WTC11 (cell line): ENCODE measurements around the gene TUBB2B. TPM values are rescaled to one million over a fixed set of nuclear protein-coding genes. Genes with fewer than 3 reads are reported as not detected.

Source experiments
- ATAC-seq: fragments of 200-7000 bp; cut with Tn5 transposase; 2 replicates; pipeline ENCODE4 v1.10.0; 2021; ENCODE audit warnings: mild to moderate bottlenecking, moderate library complexity
- CTCF ChIA-PET: fragments of 300-600 bp; sonication (Branson Sonifier 250); formaldehyde crosslinking; loops from one replicate; lab custom pipeline; 2021; ENCODE audit warnings: antibody characterized with exemption; lab: Charles Lee
- POLR2A ChIA-PET: fragments of 350-600 bp; sonication (Branson Sonifier 250); formaldehyde crosslinking; loops from one replicate; lab custom pipeline; 2021; ENCODE audit warnings: antibody characterized with exemption; lab: Charles Lee
- DNase-seq: peaks from one replicate; pipeline ENCODE4 v3.0.0; 2021; ENCODE audit warnings: low spot score
- H3K27ac Mint-ChIP-seq: 2 replicates; pipeline ENCODE4 v1.8.0; 2021; ENCODE audit warnings: mixed read lengths
- H3K27me3 Mint-ChIP-seq: 2 replicates; pipeline ENCODE4 v1.8.0; 2021; ENCODE audit warnings: low read depth, mild to moderate bottlenecking, moderate library complexity, mixed read lengths
- H3K36me3 Mint-ChIP-seq: 2 replicates; pipeline ENCODE4 v1.8.0; 2021; ENCODE audit warnings: mixed read lengths
- H3K4me1 Mint-ChIP-seq: 2 replicates; pipeline ENCODE4 v1.8.0; 2022; ENCODE audit warnings: mixed read lengths
- H3K4me3 Mint-ChIP-seq: 2 replicates; pipeline ENCODE4 v1.8.0; 2021; ENCODE audit warnings: mild to moderate bottlenecking, moderate library complexity, mixed read lengths
- H3K9me3 Mint-ChIP-seq: 2 replicates; pipeline ENCODE4 v1.8.0; 2021; ENCODE audit warnings: mixed read lengths
- ATF1 ChIP-seq: sonication (generic); formaldehyde crosslinking; IDR thresholded peaks from 2 replicates; pipeline ENCODE4 v1.8.1; 2023; ENCODE audit warnings: mild to moderate bottlenecking, moderate library complexity, missing genetic modification reagents
- ELF4 ChIP-seq: sonication (generic); formaldehyde crosslinking; IDR thresholded peaks from 2 replicates; pipeline ENCODE4 v1.8.1; 2022; ENCODE audit warnings: low read depth, mild to moderate bottlenecking, moderate library complexity, missing genetic modification reagents
- FOXK1 ChIP-seq: sonication (generic); formaldehyde crosslinking; IDR thresholded peaks from 2 replicates; pipeline ENCODE4 v1.8.0; 2022; ENCODE audit warnings: mild to moderate bottlenecking, moderate library complexity, missing genetic modification reagents
- JAZF1 ChIP-seq: fragments of 250-450 bp; sonication (Bioruptor Pico); IDR thresholded peaks from 2 replicates; pipeline ENCODE4 v1.9.0; 2021; ENCODE audit warnings: moderate library complexity, mild to moderate bottlenecking, inconsistent platforms
- JUN ChIP-seq: sonication (generic); formaldehyde crosslinking; IDR thresholded peaks from 2 replicates; pipeline ENCODE4 v1.8.0; 2023; ENCODE audit warnings: mild to moderate bottlenecking, missing genetic modification reagents
- NFE2L1 ChIP-seq: sonication (generic); formaldehyde crosslinking; IDR thresholded peaks from 2 replicates; pipeline ENCODE4 v1.8.1; 2023; ENCODE audit warnings: missing genetic modification reagents
- PRDM15 ChIP-seq: sonication (generic); formaldehyde crosslinking; IDR thresholded peaks from 2 replicates; pipeline ENCODE4 v1.8.0; 2022; ENCODE audit warnings: missing genetic modification reagents
- RORB ChIP-seq: fragments of 250-450 bp; sonication (Bioruptor Pico); IDR thresholded peaks from 2 replicates; pipeline ENCODE4 v1.9.0; 2021; ENCODE audit warnings: mild to moderate bottlenecking
- SP1 ChIP-seq: sonication (generic); formaldehyde crosslinking; conservative IDR thresholded peaks from 2 replicates; pipeline ENCODE4 v1.8.1; 2022; ENCODE audit warnings: missing genetic modification reagents
- USF2 ChIP-seq: sonication (generic); formaldehyde crosslinking; IDR thresholded peaks from 2 replicates; pipeline ENCODE4 v1.8.1; 2023; ENCODE audit warnings: mild to moderate bottlenecking, missing genetic modification reagents, moderate library complexity
- ZNF121 ChIP-seq: sonication (generic); formaldehyde crosslinking; IDR thresholded peaks from 2 replicates; pipeline ENCODE4 v1.8.0; 2023; ENCODE audit warnings: missing genetic modification reagents
- ZNF138 ChIP-seq: sonication (generic); formaldehyde crosslinking; conservative IDR thresholded peaks from 2 replicates; pipeline ENCODE4 v1.8.1; 2022; ENCODE audit warnings: mild to moderate bottlenecking, moderate library complexity, missing genetic modification reagents
- ZNF423 ChIP-seq: fragments of 250-450 bp; sonication (Bioruptor Pico); IDR thresholded peaks from 2 replicates; pipeline ENCODE4 v2.1.2; 2022; ENCODE audit warnings: mild to moderate bottlenecking, moderate library complexity
- ZNF671 ChIP-seq: fragments of 250-450 bp; sonication (Bioruptor Pico); IDR thresholded peaks from 2 replicates; pipeline ENCODE4 v1.8.0; 2021; ENCODE audit warnings: mild to moderate bottlenecking
- ZSCAN18 ChIP-seq: fragments of 250-450 bp; sonication (Bioruptor Pico); IDR thresholded peaks from 2 replicates; pipeline ENCODE4 v2.1.2; 2022; ENCODE audit warnings: mild to moderate bottlenecking, moderate library complexity
- total RNA-seq: library from RNA; stranded (reverse); gene quantifications from 3 replicates; pipeline ENCODE4 v1.2.3, GENCODE V29; 2021
- TF ChIP-seq, protein P1 (sequence below): sonication (generic); formaldehyde crosslinking; IDR thresholded peaks from 2 replicates; pipeline ENCODE4 v1.8.1; 2022; ENCODE audit warnings: low read depth, missing genetic modification reagents, borderline replicate concordance
- TF ChIP-seq, protein P2 (sequence below): sonication (generic); formaldehyde crosslinking; IDR thresholded peaks from 2 replicates; pipeline ENCODE4 v1.8.0; 2022; ENCODE audit warnings: mild to moderate bottlenecking, missing genetic modification reagents

Gene TUBB2B
- total RNA-seq, 1 experiment from 2014 or later: 591 TPM

GRCh38 chr6:3222506-3223038 lies 4.9 kb downstream of the TUBB2B start:
- ChIA-PET CTCF (no interaction called here), POLR2A (no interaction called here)
- Mint-ChIP-seq H3K9me3 (peaks cover 9% of the 10 kb centered on the region), H3K27ac (no peak overlapping the region), H3K4me3 (no peak overlapping the region), H3K36me3 (peaks cover 29% of the 10 kb centered on the region), H3K27me3 (peaks cover 6% of the 10 kb centered on the region; the same call in 1 of the 2 replicates)
- DNase-seq: no peak
- no peak for ATAC-seq
- TF ChIP-seq FOXK1 (no peak), JUN (CRISPR knock-in tag) (no peak), SP1 (CRISPR knock-in tag) (no peak), RORB (CRISPR knock-in tag) (no peak), ZNF121 (CRISPR knock-in tag) (no peak)
- TF ChIP-seq, all 79 proteins: peak for 0
- peaks cover 35% of the 10 kb centered on the region for H3K4me1 Mint-ChIP-seq

DNA sequence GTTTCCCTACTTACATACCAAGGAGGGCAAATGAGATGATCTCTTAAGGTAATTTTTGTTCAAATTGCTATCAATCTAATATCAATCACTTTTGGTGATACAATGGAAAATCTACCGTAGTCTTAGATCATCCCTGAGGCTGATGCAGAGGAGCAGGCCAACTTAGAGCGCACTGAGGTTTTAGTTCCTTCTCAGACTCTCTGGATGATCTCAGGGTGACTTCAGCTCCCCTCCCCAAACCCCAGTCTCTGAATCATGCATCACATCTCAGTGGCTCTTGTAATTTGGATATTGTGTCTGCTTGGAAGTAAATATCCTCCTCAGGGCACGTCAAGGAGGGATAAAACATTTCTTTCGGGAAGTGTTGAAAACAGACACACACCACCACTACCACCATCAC lies 5.9 kb downstream of the TUBB2B start:
- ATAC-seq: no peak
- Mint-ChIP-seq H3K27ac (no peak overlapping the region), H3K4me1 (peaks cover 34% of the 10 kb centered on the region), H3K27me3 (peaks cover 6% of the 10 kb centered on the region; the same call in 1 of the 2 replicates), H3K9me3 (peaks cover 9% of the 10 kb centered on the region), H3K4me3 (no peak overlapping the region), H3K36me3 (peaks cover 28% of the 10 kb centered on the region)
- CTCF ChIA-PET: no interaction called here
- TF ChIP-seq ZNF671 (no peak), ZNF138 (CRISPR knock-in tag) (no peak)
- POLR2A ChIA-PET: no interaction called here
- DNase-seq: no peak

DNA sequence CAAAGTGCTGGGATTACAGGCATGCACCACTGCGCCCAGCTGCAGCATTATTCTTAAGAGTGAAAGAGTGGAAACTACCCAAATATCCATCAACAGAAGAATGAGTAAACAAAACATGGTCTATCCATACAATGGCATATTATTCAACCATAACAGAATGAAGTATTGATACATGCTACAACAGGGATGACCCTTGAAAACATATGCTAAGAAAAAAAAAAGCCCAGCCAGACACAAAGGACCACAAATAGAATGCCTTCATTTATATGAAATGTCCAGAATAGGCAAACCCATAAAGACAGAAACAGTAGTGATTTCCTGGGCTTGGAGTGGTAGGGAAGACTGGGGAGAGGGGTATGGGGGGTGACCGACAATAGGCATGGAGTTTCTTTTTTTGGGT lies 7.1 kb downstream of the TUBB2B start:
- Mint-ChIP-seq H3K9me3 (peaks cover 9% of the 10 kb centered on the region), H3K27ac (no peak overlapping the region), H3K36me3 (peaks cover 18% of the 10 kb centered on the region), H3K4me3 (no peak overlapping the region), H3K4me1 (peaks cover 23% of the 10 kb centered on the region), H3K27me3 (peaks cover 6% of the 10 kb centered on the region; the same call in 1 of the 2 replicates)
- ATAC-seq (no peak), DNase-seq (no peak)
- POLR2A ChIA-PET: no interaction called here
- no peak for TF ChIP-seq USF2 (CRISPR knock-in tag)
- TF ChIP-seq, protein P1, sequence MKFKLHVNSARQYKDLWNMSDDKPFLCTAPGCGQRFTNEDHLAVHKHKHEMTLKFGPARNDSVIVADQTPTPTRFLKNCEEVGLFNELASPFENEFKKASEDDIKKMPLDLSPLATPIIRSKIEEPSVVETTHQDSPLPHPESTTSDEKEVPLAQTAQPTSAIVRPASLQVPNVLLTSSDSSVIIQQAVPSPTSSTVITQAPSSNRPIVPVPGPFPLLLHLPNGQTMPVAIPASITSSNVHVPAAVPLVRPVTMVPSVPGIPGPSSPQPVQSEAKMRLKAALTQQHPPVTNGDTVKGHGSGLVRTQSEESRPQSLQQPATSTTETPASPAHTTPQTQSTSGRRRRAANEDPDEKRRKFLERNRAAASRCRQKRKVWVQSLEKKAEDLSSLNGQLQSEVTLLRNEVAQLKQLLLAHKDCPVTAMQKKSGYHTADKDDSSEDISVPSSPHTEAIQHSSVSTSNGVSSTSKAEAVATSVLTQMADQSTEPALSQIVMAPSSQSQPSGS (CRISPR knock-in tag): no peak
- no peak for TF ChIP-seq ATF1 (CRISPR knock-in tag)
- no peak for TF ChIP-seq ZNF121 (CRISPR knock-in tag)
- TF ChIP-seq PRDM15 (CRISPR knock-in tag): no peak
- no peak for TF ChIP-seq ELF4 (CRISPR knock-in tag)
- no peak for TF ChIP-seq JAZF1 (CRISPR knock-in tag)
- no peak for TF ChIP-seq NFE2L1 (CRISPR knock-in tag)
- TF ChIP-seq ZNF423 (CRISPR knock-in tag): no peak
- no peak for TF ChIP-seq RORB (CRISPR knock-in tag)
- no peak for TF ChIP-seq ZSCAN18 (CRISPR knock-in tag)
- TF ChIP-seq, protein P2, sequence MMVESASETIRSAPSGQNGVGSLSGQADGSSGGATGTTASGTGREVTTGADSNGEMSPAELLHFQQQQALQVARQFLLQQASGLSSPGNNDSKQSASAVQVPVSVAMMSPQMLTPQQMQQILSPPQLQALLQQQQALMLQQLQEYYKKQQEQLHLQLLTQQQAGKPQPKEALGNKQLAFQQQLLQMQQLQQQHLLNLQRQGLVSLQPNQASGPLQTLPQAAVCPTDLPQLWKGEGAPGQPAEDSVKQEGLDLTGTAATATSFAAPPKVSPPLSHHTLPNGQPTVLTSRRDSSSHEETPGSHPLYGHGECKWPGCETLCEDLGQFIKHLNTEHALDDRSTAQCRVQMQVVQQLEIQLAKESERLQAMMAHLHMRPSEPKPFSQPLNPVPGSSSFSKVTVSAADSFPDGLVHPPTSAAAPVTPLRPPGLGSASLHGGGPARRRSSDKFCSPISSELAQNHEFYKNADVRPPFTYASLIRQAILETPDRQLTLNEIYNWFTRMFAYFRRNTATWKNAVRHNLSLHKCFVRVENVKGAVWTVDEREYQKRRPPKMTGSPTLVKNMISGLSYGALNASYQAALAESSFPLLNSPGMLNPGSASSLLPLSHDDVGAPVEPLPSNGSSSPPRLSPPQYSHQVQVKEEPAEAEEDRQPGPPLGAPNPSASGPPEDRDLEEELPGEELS (CRISPR knock-in tag): no peak
- CTCF ChIA-PET: interaction anchor here (0.8 kb wide), 1 partner anchor 63 kb away, joined by 3 read pairs; the partner anchor contains the start of gene TUBB2A
